Measurements from ENCODE around the gene CERT1.

CERT1 gene

DNA sequence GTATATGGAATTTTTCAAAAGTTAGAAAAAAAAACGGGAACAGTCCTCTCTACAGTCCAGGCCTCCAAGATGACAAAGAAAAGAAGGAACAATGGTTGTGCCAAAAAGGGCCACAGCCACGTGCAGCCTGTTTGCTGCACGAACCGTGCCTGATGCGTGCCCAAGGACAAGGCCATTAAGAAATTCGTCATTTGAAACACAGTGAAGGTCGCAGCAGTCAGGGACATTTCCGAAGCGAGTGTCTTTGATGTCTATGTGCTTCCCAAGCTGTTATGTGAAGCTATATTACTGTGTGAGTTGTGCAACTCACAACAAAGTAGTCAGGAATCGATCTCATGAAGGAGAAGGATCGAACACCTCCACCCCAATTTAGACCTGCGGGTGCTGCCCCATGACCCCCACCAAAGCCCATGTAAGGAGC is 137.0 kb downstream of the CERT1 start:
- no peaks in the 10 kb centered on the region for H3K27me3 ChIP-seq (ENCODE audit: control insufficient read depth in 1 of 2, insufficient read depth in 1 of 2, low read length in 2 of 2)
- WGBS = 96% methylated on average over 11 of the region's 12 CpGs
- no peak overlapping the region for H2AFZ ChIP-seq (ENCODE audit: low read depth, low read length)
- no peak overlapping the region for H2BK12ac ChIP-seq (ENCODE audit: low read length in 2 of 2)
- no peaks in the 10 kb centered on the region for H3K4me1 ChIP-seq (ENCODE audit: control insufficient read depth, insufficient read depth, low read depth, low read length)
- H3K9ac ChIP-seq (ENCODE audit: low read length) = no peak overlapping the region
- no peak overlapping the region for H3K4me3 ChIP-seq (ENCODE audit: insufficient read depth in 1 of 2, low read depth in 1 of 2, low read length in 2 of 2)
- no peak overlapping the region for H4K91ac ChIP-seq (ENCODE audit: low read length)
- DNase-seq = no peak
- no peak overlapping the region for H3K4me2 ChIP-seq (ENCODE audit: low read length, poor library complexity, severe bottlenecking)
- no peak overlapping the region for H2BK15ac ChIP-seq (ENCODE audit: low read depth, poor library complexity, severe bottlenecking)
- H3K18ac ChIP-seq (ENCODE audit: low read depth in 1 of 2, low read length in 2 of 2) = no peak overlapping the region
- peaks cover 16 to 80% of the 10 kb centered on the region in 2 experiments for H3K36me3 ChIP-seq (ENCODE audit: control insufficient read depth in 1 of 2, insufficient read depth in 2 of 2, low read depth in 1 of 2, low read length in 2 of 2)
- H3K4ac ChIP-seq (ENCODE audit: low read depth in 1 of 2, low read length in 2 of 2) = no peak overlapping the region
- no peak overlapping the region for H4K8ac ChIP-seq (ENCODE audit: low read length)
- H2BK5ac ChIP-seq (ENCODE audit: low read depth, low read length, poor library complexity, severe bottlenecking) = no peak overlapping the region
- H3K27ac ChIP-seq (ENCODE audit: low read length, poor library complexity, severe bottlenecking) = no peak overlapping the region
- H3K9me3 ChIP-seq (ENCODE audit: control insufficient read depth, low read length) = no peaks in the 10 kb centered on the region
- H2BK120ac ChIP-seq (ENCODE audit: low read depth, low read length) = no peak overlapping the region
- H2AK5ac ChIP-seq (ENCODE audit: low read length, severe bottlenecking) = no peak overlapping the region
- H3K79me1 ChIP-seq (replicated peaks; ENCODE audit: low read length, poor library complexity, severe bottlenecking) = peaks cover 1% of the 10 kb centered on the region
- no peak overlapping the region for H3K14ac ChIP-seq (ENCODE audit: low read length in 2 of 2)
- no peak overlapping the region for H3K23ac ChIP-seq (ENCODE audit: low read length in 2 of 2)

DNA sequence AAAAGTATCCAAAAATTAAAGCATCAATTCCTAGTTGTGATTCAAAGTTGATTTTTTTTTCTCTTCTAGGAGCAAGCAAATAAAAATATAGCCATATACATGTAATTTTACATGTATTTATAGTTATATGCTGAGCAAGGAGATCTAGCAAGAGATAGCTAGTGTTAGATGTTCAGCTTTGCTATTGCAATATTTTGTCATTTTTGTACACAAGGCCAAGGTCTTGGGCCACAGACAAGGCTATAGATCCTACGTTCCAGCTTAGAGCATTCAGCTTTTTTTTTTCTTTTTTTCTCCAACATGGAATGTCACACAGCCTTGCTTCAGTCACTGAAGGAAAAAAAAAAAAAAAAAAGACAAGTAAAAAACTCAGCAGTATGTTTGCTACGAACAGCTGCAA is 137.6 kb downstream of the CERT1 start:
- DNase-seq = no peak
- Histone ChIP-seq H4K8ac (ENCODE audit: low read length) (no peak overlapping the region), H3K4ac (ENCODE audit: low read depth in 1 of 2, low read length in 2 of 2) (no peak overlapping the region), H3K23ac (ENCODE audit: low read length in 2 of 2) (no peak overlapping the region), H3K79me1 (replicated peaks; ENCODE audit: low read length, poor library complexity, severe bottlenecking) (peaks cover 1% of the 10 kb centered on the region), H3K9me3 (ENCODE audit: control insufficient read depth, low read length) (no peaks in the 10 kb centered on the region), H3K4me1 (ENCODE audit: control insufficient read depth, insufficient read depth, low read depth, low read length) (no peaks in the 10 kb centered on the region), H3K14ac (ENCODE audit: low read length in 2 of 2) (no peak overlapping the region), H3K4me2 (ENCODE audit: low read length, poor library complexity, severe bottlenecking) (no peak overlapping the region), H4K91ac (ENCODE audit: low read length) (no peak overlapping the region), H3K27me3 (ENCODE audit: control insufficient read depth in 1 of 2, insufficient read depth in 1 of 2, low read length in 2 of 2) (no peaks in the 10 kb centered on the region), H2AFZ (ENCODE audit: low read depth, low read length) (no peak overlapping the region), H2BK12ac (ENCODE audit: low read length in 2 of 2) (no peak overlapping the region), H2BK15ac (ENCODE audit: low read depth, poor library complexity, severe bottlenecking) (no peak overlapping the region), H2BK120ac (ENCODE audit: low read depth, low read length) (no peak overlapping the region), H3K9ac (ENCODE audit: low read length) (no peak overlapping the region), H3K36me3 (ENCODE audit: control insufficient read depth in 1 of 2, insufficient read depth in 2 of 2, low read depth in 1 of 2, low read length in 2 of 2) (peaks cover 14 to 79% of the 10 kb centered on the region in 2 experiments), H2AK5ac (ENCODE audit: low read length, severe bottlenecking) (no peak overlapping the region), H3K4me3 (ENCODE audit: insufficient read depth in 1 of 2, low read depth in 1 of 2, low read length in 2 of 2) (no peak overlapping the region), H3K18ac (ENCODE audit: low read depth in 1 of 2, low read length in 2 of 2) (no peak overlapping the region), H3K27ac (ENCODE audit: low read length, poor library complexity, severe bottlenecking) (no peak overlapping the region), H2BK5ac (ENCODE audit: low read depth, low read length, poor library complexity, severe bottlenecking) (no peak overlapping the region)
- WGBS = 75% methylated on average over 1 of the region's 2 CpGs

DNA sequence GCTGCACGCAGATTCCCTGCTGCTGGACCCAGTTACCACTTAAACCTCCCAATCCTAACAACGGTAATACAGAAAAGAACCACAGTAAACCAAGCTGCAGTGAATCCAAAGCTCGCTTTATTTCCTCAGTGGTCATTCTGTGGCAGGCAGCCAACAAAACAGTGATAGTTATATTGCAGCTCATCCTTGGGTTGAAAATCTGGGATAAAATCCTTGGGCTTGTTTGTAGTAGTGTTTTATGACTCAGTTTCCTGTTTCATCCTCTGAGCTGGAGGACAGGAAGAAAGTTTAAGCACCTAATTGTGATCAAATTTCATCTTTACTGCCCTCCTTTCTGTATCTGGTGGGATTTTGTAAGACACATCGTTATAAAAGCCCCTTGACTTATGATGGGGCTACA is 143.0 kb downstream of the CERT1 start:
- no peak overlapping the region for H2BK5ac ChIP-seq (ENCODE audit: low read depth, low read length, poor library complexity, severe bottlenecking)
- H4K91ac ChIP-seq (ENCODE audit: low read length) = no peak overlapping the region
- H3K4me2 ChIP-seq (ENCODE audit: low read length, poor library complexity, severe bottlenecking) = no peak overlapping the region
- no peak overlapping the region for H2BK120ac ChIP-seq (ENCODE audit: low read depth, low read length)
- no peak overlapping the region for H3K14ac ChIP-seq (ENCODE audit: low read length in 2 of 2)
- peak; percentile 69 for DNase-seq
- H3K79me1 ChIP-seq (replicated peaks; ENCODE audit: low read length, poor library complexity, severe bottlenecking) = no peaks in the 10 kb centered on the region
- H3K18ac ChIP-seq (ENCODE audit: low read depth in 1 of 2, low read length in 2 of 2) = no peak overlapping the region
- no peaks in the 10 kb centered on the region for H3K27me3 ChIP-seq (ENCODE audit: control insufficient read depth in 1 of 2, insufficient read depth in 1 of 2, low read length in 2 of 2)
- H2AFZ ChIP-seq (ENCODE audit: low read depth, low read length) = no peak overlapping the region
- H4K8ac ChIP-seq (ENCODE audit: low read length) = no peak overlapping the region
- peaks cover 0 to 30% of the 10 kb centered on the region in 2 experiments for H3K36me3 ChIP-seq (ENCODE audit: control insufficient read depth in 1 of 2, insufficient read depth in 2 of 2, low read depth in 1 of 2, low read length in 2 of 2)
- H3K4ac ChIP-seq (ENCODE audit: low read depth in 1 of 2, low read length in 2 of 2) = no peak overlapping the region
- H3K4me1 ChIP-seq (ENCODE audit: control insufficient read depth, insufficient read depth, low read depth, low read length) = peaks cover 4% of the 10 kb centered on the region
- H2BK12ac ChIP-seq (ENCODE audit: low read length in 2 of 2) = no peak overlapping the region
- H2BK15ac ChIP-seq (ENCODE audit: low read depth, poor library complexity, severe bottlenecking) = no peak overlapping the region
- no peaks in the 10 kb centered on the region for H3K9me3 ChIP-seq (ENCODE audit: control insufficient read depth, low read length)
- no peak overlapping the region for H3K4me3 ChIP-seq (ENCODE audit: insufficient read depth in 1 of 2, low read depth in 1 of 2, low read length in 2 of 2)
- WGBS = 38% methylated on average over 3 of the region's 4 CpGs
- H3K27ac ChIP-seq (ENCODE audit: low read length, poor library complexity, severe bottlenecking) = no peak overlapping the region
- H3K23ac ChIP-seq (ENCODE audit: low read length in 2 of 2) = no peak overlapping the region
- H3K9ac ChIP-seq (ENCODE audit: low read length) = no peak overlapping the region
- H2AK5ac ChIP-seq (ENCODE audit: low read length, severe bottlenecking) = no peak overlapping the region

DNA sequence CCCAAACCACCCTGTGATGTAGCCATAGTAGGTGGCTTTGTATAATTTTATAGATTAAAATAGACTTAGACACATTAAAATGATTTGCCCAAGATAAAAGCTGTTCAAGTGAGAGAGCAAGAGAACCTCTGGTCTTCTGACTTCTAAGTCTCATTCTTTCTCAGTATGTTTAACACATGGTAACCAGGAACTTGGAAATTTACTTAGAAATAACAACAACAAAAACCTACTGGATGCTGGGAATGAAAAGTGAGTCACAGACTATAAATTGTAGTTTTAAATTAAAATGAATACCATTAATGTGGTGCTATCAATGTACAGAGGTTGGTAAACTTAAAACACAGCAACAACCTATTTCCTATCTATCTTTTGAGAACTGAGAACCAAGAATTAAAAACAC is 144.0 kb downstream of the CERT1 start:
- Histone ChIP-seq H3K79me1 (replicated peaks; ENCODE audit: low read length, poor library complexity, severe bottlenecking) (no peaks in the 10 kb centered on the region), H4K91ac (ENCODE audit: low read length) (no peak overlapping the region), H4K8ac (ENCODE audit: low read length) (no peak overlapping the region), H2BK12ac (ENCODE audit: low read length in 2 of 2) (no peak overlapping the region), H2BK120ac (ENCODE audit: low read depth, low read length) (no peak overlapping the region), H3K27ac (ENCODE audit: low read length, poor library complexity, severe bottlenecking) (no peak overlapping the region), H3K27me3 (ENCODE audit: control insufficient read depth in 1 of 2, insufficient read depth in 1 of 2, low read length in 2 of 2) (no peaks in the 10 kb centered on the region), H3K4me2 (ENCODE audit: low read length, poor library complexity, severe bottlenecking) (no peak overlapping the region), H2BK15ac (ENCODE audit: low read depth, poor library complexity, severe bottlenecking) (no peak overlapping the region), H3K9ac (ENCODE audit: low read length) (no peak overlapping the region), H3K18ac (ENCODE audit: low read depth in 1 of 2, low read length in 2 of 2) (no peak overlapping the region), H3K9me3 (ENCODE audit: control insufficient read depth, low read length) (no peaks in the 10 kb centered on the region), H2BK5ac (ENCODE audit: low read depth, low read length, poor library complexity, severe bottlenecking) (no peak overlapping the region), H3K14ac (ENCODE audit: low read length in 2 of 2) (no peak overlapping the region), H2AFZ (ENCODE audit: low read depth, low read length) (no peak overlapping the region), H3K23ac (ENCODE audit: low read length in 2 of 2) (no peak overlapping the region), H3K4me3 (ENCODE audit: insufficient read depth in 1 of 2, low read depth in 1 of 2, low read length in 2 of 2) (no peak overlapping the region), H3K4me1 (ENCODE audit: control insufficient read depth, insufficient read depth, low read depth, low read length) (peaks cover 4% of the 10 kb centered on the region), H3K4ac (ENCODE audit: low read depth in 1 of 2, low read length in 2 of 2) (no peak overlapping the region), H2AK5ac (ENCODE audit: low read length, severe bottlenecking) (no peak overlapping the region), H3K36me3 (ENCODE audit: control insufficient read depth in 1 of 2, insufficient read depth in 2 of 2, low read depth in 1 of 2, low read length in 2 of 2) (peaks cover 4 to 28% of the 10 kb centered on the region in 2 experiments)
- peak; percentile 67 for DNase-seq
